ENCODE measurements around the gene CTNNA2.

Gene CTNNA2

GRCh38 chr2:79573895-79574674, 61.2 kb downstream of the CTNNA2 start:
- DNase-seq: no peak
- Histone ChIP-seq H3K4me3 (ENCODE audit: low read depth, low read length) (no peak overlapping the region), H3K36me3 (no peaks in the 10 kb centered on the region), H3K27me3 (no peaks in the 10 kb centered on the region), H3K4me1 (no peaks in the 10 kb centered on the region; the same call in 1 of the 2 replicates), H3K9me3 (no peaks in the 10 kb centered on the region)
- TF ChIP-seq CTCF (IDR thresholded peaks at IDR 0.05; ENCODE audit: low read depth, low read length): no peak

GRCh38 chr2:79576451-79576850, 63.6 kb downstream of the CTNNA2 start:
- Histone ChIP-seq H3K4me3 (ENCODE audit: low read depth, low read length) (no peak overlapping the region), H3K9me3 (no peaks in the 10 kb centered on the region), H3K4me1 (no peaks in the 10 kb centered on the region; the same call in 1 of the 2 replicates), H3K36me3 (no peaks in the 10 kb centered on the region), H3K27me3 (no peaks in the 10 kb centered on the region)
- DNase-seq: no peak
- no peak for TF ChIP-seq CTCF (IDR thresholded peaks at IDR 0.05; ENCODE audit: low read depth, low read length)

GRCh38 chr2:79578952-79579351, 66.1 kb downstream of the CTNNA2 start:
- H3K36me3 ChIP-seq: no peaks in the 10 kb centered on the region

GRCh38 chr2:79580175-79580574, 67.3 kb downstream of the CTNNA2 start:
- no peaks in the 10 kb centered on the region for H3K27me3 ChIP-seq
- H3K36me3 ChIP-seq: no peaks in the 10 kb centered on the region
- no peaks in the 10 kb centered on the region for H3K9me3 ChIP-seq
- H3K4me3 ChIP-seq (ENCODE audit: low read depth, low read length): no peak overlapping the region
- DNase-seq: no peak
- no peak for TF ChIP-seq CTCF (IDR thresholded peaks at IDR 0.05; ENCODE audit: low read depth, low read length)
- no peaks in the 10 kb centered on the region; the same call in 1 of the 2 replicates for H3K4me1 ChIP-seq

More at GRCh38 chr2:79578952-79579351, 66.1 kb downstream of the CTNNA2 start:
- Histone ChIP-seq H3K4me3 (ENCODE audit: low read depth, low read length) (no peak overlapping the region), H3K4me1 (no peaks in the 10 kb centered on the region; the same call in 1 of the 2 replicates), H3K27me3 (no peaks in the 10 kb centered on the region), H3K9me3 (no peaks in the 10 kb centered on the region)
- no peak for TF ChIP-seq CTCF (IDR thresholded peaks at IDR 0.05; ENCODE audit: low read depth, low read length)
- DNase-seq: no peak

GRCh38 chr2:79585701-79586433, 73.0 kb downstream of the CTNNA2 start:
- Histone ChIP-seq H3K4me3 (ENCODE audit: low read depth, low read length) (no peak overlapping the region), H3K4me1 (no peaks in the 10 kb centered on the region), H3K36me3 (no peaks in the 10 kb centered on the region), H3K27me3 (no peaks in the 10 kb centered on the region), H3K9me3 (no peaks in the 10 kb centered on the region)
- DNase-seq: no peak
- no peak for TF ChIP-seq CTCF (IDR thresholded peaks at IDR 0.05; ENCODE audit: low read depth, low read length)

GRCh38 chr2:79591281-79591680, 78.4 kb downstream of the CTNNA2 start:
- Histone ChIP-seq H3K36me3 (no peaks in the 10 kb centered on the region), H3K4me1 (no peaks in the 10 kb centered on the region), H3K9me3 (no peaks in the 10 kb centered on the region), H3K4me3 (ENCODE audit: low read depth, low read length) (no peak overlapping the region), H3K27me3 (no peaks in the 10 kb centered on the region)
- no peak for DNase-seq
- TF ChIP-seq CTCF (IDR thresholded peaks at IDR 0.05; ENCODE audit: low read depth, low read length): no peak

Measured in BE2C (cell line).